NT2/D1 (cell line): ENCODE measurements around the gene OR5C1.
"Not testable (repeated sequence)": the region's sequence is repeated elsewhere in the genome, so short reads cannot be mapped to it uniquely, and the experiment has no call there.

Source experiments
- DNase-seq: peaks from one replicate; pipeline ENCODE4 v3.0.0-alpha.2; 2011; ENCODE audit warnings: low read depth, low spot score
- H3K27me3 ChIP-seq: 2 replicates; pipeline ENCODE4 v1.6.0; 2011; ENCODE audit warnings: mild to moderate bottlenecking; ENCODE audit not compliant: insufficient read length, insufficient read depth
- H3K36me3 ChIP-seq: 2 replicates; pipeline ENCODE4 v1.6.1; 2011; ENCODE audit warnings: mild to moderate bottlenecking, low read length, mixed read lengths; ENCODE audit not compliant: insufficient read depth, insufficient read length
- H3K4me1 ChIP-seq: 2 replicates; pipeline ENCODE4 v1.5.1; 2011; ENCODE audit not compliant: insufficient read depth, insufficient read length
- H3K4me3 ChIP-seq: 2 replicates; pipeline ENCODE4 v1.5.1; 2011; ENCODE audit warnings: low read depth; ENCODE audit not compliant: insufficient read length
- H3K9ac ChIP-seq: 2 replicates; pipeline ENCODE4 v1.6.0; 2011; ENCODE audit warnings: low read depth; ENCODE audit not compliant: insufficient read length
- H3K9me3 ChIP-seq: 2 replicates; pipeline ENCODE4 v1.5.1; 2011; ENCODE audit warnings: mild to moderate bottlenecking, low read length; ENCODE audit not compliant: insufficient read depth
- SUZ12 ChIP-seq: IDR thresholded peaks from 2 replicates; pipeline ENCODE4 v1.6.1; 2011; ENCODE audit not compliant: insufficient read length, insufficient read depth; ENCODE audit errors: extremely low read depth
- YY1 ChIP-seq: IDR thresholded peaks from 2 replicates; pipeline ENCODE4 v1.6.1; 2011; ENCODE audit not compliant: insufficient read length, insufficient read depth
- ZNF274 ChIP-seq: IDR thresholded peaks from 2 replicates; pipeline ENCODE4 v1.6.1; 2011; ENCODE audit warnings: mild to moderate bottlenecking, low read depth, low read length

Gene OR5C1

DNA sequence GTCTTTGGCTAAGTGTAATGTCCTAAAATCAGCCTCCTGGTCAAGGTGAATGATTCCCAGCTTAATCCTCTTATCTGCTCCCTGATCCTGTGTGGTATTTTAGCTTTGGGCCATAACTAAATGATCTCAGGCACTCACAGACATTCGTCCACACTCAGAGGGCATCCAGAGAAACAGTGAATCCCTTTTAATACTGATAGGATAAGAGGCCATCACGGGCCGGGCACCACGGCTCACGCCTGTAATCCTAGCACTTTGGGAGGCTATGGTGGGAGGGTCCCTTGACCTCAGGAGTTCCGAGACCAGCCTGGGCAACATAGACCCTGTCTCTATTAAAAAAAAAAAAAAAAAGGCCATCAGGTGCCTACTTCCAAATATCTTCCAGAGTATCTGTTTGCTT is 33.3 kb downstream of the OR5C1 start:
- H3K4me1 ChIP-seq: no peaks in the 10 kb centered on the region
- H3K36me3 ChIP-seq: peaks cover 82% of the 10 kb centered on the region
- no peak overlapping the region for H3K9ac ChIP-seq
- H3K27me3 ChIP-seq: no peaks in the 10 kb centered on the region
- H3K9me3 ChIP-seq: no peaks in the 10 kb centered on the region
- no peak for TF ChIP-seq ZNF274
- TF ChIP-seq YY1: no peak
- no peak for TF ChIP-seq SUZ12
- no peak overlapping the region for H3K4me3 ChIP-seq
- DNase-seq: no peak

DNA sequence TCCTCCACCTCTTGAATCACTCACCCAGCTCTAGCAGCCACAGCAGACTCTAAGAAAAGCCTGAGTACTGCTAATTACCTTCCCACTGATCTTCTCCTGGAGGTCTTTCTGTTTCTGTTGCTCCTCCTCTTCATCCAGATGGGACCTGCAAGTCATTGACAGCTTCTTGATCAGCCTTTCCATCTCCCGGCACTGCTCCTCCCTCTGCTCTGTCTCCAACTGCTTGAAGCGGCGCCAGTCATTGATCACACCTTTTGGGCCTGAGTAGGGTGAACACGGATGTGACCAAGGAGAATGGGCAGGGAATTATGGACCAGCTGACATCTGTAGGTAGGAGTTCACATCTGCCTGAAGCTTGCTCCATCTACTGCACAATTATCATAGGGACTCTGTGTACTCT is 34.2 kb downstream of the OR5C1 start:
- Histone ChIP-seq H3K9me3 (no peaks in the 10 kb centered on the region), H3K4me3 (no peak overlapping the region), H3K9ac (no peak overlapping the region), H3K36me3 (peaks cover 76% of the 10 kb centered on the region), H3K4me1 (no peaks in the 10 kb centered on the region), H3K27me3 (no peaks in the 10 kb centered on the region)
- DNase-seq: no peak
- TF ChIP-seq SUZ12 (no peak), ZNF274 (no peak), YY1 (no peak)

DNA sequence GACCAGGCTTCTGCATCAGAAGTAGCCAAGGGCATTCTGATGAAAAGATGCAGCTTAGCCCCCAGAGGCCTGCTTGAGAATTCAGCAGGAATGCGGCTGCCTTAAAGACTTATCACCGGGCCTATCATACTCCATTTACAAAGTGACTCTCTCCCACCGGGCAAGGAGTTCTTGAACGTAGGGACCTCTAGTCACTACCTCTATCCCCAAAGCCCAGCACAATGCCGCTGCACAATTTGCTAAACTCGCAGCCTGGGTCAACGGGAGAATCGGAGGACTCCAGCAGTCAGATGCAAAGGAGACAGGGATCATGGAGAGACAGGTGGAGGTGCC is 39.0 kb downstream of the OR5C1 start:
- Histone ChIP-seq H3K36me3 (peaks cover 38% of the 10 kb centered on the region), H3K4me1 (peaks cover 1% of the 10 kb centered on the region), H3K9me3 (no peaks in the 10 kb centered on the region), H3K9ac (peak overlapping the region; percentile 99), H3K27me3 (no peaks in the 10 kb centered on the region), H3K4me3 (peak overlapping the region; percentile 80)
- TF ChIP-seq YY1 (no peak), SUZ12 (no peak), ZNF274 (no peak)
- peak; percentile 9 for DNase-seq

GRCh38 chr9:122828965-122829284 is 40.2 kb downstream of the OR5C1 start:
- H3K4me3 ChIP-seq, H3K27me3 ChIP-seq, H3K9ac ChIP-seq, DNase-seq, H3K9me3 ChIP-seq, H3K4me1 ChIP-seq: not testable (repeated sequence)
- peaks cover 27% of the 10 kb centered on the region for H3K36me3 ChIP-seq

GRCh38 chr9:122832194-122832593 is 43.5 kb downstream of the OR5C1 start:
- H3K4me1 ChIP-seq: peaks cover 1% of the 10 kb centered on the region
- no peak for DNase-seq
- no peaks in the 10 kb centered on the region for H3K27me3 ChIP-seq
- H3K9me3 ChIP-seq: no peaks in the 10 kb centered on the region
- no peak overlapping the region for H3K9ac ChIP-seq
- TF ChIP-seq YY1: no peak
- TF ChIP-seq ZNF274: no peak
- TF ChIP-seq SUZ12: no peak
- H3K4me3 ChIP-seq: no peak overlapping the region
- H3K36me3 ChIP-seq: no peaks in the 10 kb centered on the region

GRCh38 chr9:122835313-122835731 is 46.6 kb downstream of the OR5C1 start:
- Histone ChIP-seq H3K36me3 (no peaks in the 10 kb centered on the region), H3K9me3 (no peaks in the 10 kb centered on the region), H3K27me3 (no peaks in the 10 kb centered on the region), H3K4me1 (peaks cover 1% of the 10 kb centered on the region), H3K4me3 (no peak overlapping the region), H3K9ac (no peak overlapping the region)
- DNase-seq: no peak
- TF ChIP-seq SUZ12 (no peak), YY1 (no peak), ZNF274 (no peak)

DNA sequence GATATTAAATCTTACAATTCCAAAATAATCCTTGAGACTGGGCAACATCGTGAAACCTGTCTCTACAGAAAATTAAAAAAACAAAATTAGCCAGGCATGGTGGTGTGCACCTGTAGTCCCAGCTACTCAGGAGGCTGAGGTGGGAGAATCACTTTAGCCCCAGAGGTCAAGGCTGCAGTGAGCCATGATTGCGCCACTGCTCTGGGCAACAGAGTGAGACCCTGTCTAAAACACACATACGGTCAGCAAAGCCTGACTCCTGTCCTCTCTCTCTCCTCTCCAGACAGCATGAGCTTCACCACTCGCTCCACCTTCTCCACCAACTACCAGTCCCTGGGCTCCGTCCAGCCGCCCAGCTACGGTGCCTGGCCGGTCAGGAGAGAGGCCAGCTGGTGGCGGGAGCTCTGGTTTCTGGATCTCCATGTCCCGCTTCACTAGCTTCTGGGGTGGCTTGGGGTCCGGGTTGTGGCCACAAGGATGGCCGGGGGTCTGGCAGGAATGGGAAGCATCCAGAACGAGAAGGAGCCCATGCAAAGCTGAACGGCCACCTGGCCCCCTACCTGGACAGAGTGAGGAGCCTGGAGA is 48.6 kb downstream of the OR5C1 start:
- no peak for DNase-seq
- H3K9ac ChIP-seq: no peak overlapping the region
- H3K4me1 ChIP-seq: no peaks in the 10 kb centered on the region
- H3K4me3 ChIP-seq: no peak overlapping the region
- H3K27me3 ChIP-seq: no peaks in the 10 kb centered on the region
- TF ChIP-seq SUZ12 (no peak), ZNF274 (no peak), YY1 (no peak)
- H3K36me3 ChIP-seq: no peaks in the 10 kb centered on the region
- H3K9me3 ChIP-seq: no peaks in the 10 kb centered on the region

- not testable (repeated sequence) for H3K27me3 ChIP-seq, H3K4me3 ChIP-seq
Measured at GRCh38 chr9:122838441-122838840, 49.7 kb downstream of the OR5C1 start.

More at GRCh38 chr9:122838441-122838840, 49.7 kb downstream of the OR5C1 start:
- not testable (repeated sequence) for H3K36me3 ChIP-seq, H3K9me3 ChIP-seq, H3K9ac ChIP-seq, DNase-seq, H3K4me1 ChIP-seq
